Measurements from ENCODE around the gene POU2F1.
"Not testable (repeated sequence)": the region's sequence is repeated elsewhere in the genome, so short reads cannot be mapped to it uniquely, and the experiment has no call there.

Gene POU2F1

DNA sequence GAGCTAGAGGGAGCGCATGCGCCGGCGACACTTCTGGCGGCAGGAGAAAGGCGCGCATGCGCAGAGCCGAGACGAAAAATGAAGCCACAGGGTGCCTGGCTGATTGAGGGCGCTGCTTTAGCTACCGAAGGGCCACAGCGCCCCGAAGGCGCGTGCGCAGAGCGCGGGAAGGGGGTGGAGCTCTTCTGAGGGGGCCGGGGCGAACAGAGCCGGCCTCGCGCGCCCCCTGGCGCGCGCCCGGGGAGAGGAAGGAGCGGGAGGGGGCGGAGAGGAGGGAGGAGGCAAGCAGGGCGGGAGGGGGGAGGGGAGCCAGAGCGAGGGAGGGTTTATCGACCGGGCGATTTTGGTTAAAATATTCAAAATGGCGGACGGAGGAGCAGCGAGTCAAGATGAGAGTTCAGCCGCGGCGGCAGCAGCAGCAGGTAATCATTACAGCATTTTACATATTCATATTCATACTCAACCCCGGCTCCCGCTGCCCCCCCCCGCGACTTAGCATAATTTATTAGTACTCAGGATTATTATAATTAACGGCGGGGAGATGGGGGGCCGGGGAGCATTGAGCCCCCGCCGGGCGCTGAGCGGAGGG lies at the start of gene POU2F1:
Gene POU2F1 (plus strand): TSS at position 350 of the 589 bp plus-strand sequence. CDS start 12 bp downstream, at position 362.
- DNase-seq = peak; percentile 99

DNA sequence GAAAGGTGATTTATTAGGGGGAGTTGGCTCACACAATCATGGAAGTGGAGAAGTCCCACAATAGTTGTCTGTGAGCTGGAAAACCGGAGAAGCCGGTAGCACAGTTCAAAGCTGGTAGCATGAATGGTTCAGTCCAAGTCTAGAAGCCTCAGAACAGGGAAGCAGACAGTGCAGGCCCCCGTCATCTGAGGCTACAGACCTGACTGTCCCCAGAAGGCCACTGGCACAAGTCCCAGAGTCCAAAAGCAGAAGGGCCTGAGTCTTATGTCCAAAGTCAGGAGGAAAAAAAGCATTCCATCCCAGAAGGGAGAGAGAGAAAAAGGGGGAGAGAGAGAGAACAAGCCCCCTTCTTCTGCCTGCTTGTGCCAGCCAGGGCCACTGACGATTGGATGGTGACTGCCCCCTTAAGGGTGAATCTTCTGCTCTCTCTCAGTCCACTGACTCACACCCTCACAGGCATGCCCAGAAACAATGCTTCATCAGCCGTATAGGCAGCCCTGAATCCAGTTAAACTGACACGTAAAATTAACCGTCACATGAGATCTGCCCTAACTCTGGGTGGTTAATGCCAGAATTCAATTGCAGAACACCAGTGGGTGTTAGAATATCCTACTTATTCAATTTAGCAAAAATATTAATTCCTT lies 49.3 kb upstream of the POU2F1 start:
- no peak for DNase-seq

DNA sequence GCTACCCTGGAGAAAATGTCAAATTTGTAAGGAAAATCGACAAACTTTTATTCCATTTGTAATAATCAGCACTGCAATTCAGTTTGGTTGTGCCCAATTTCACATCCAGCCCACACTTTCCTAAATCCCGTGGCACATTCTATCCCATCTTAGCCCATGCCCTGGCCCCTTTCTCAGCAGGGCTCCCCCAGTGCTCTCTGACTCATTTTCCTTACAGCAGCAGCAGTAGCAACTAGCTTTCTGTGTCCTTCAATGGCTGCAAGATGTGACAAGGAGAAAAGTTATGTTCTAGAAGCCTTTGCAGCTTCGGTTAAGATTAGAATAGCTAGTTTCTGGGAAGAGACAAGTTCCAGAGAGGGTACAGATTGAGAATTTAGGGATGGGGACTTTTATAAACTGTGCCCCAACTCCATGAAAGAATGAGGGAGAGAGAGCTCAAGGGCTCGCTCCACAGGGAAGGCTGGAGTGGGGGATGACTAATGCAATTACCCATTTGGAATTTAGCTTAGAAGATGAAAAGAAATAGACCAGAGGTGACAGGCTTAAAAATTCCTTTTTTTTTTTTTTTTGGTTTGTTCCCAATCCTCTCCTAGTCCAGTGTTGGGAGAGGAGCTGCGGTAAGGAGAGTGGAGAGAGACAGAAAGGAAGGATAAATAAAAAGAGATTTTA lies 47.0 kb upstream of the POU2F1 start:
- DNase-seq = no peak

DNA sequence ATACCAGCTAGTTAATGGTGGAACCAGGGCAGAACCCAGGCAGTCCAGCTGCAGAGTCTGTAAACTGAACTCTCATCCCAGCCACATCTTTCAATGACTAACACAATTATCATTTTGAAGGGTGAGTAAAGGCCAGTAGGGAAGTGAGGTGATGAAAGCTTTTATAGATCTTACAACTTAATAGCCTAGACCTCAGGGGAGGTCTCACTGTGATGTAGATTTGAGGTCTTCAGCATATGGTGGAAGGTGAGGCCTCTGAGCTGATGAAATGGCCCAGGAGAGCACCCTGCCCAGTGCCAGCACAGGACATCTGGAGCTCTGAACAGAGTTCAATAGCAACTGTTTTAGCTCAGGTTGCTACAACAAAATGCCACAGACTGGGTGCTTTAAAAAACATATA lies 44.8 kb upstream of the POU2F1 start:
- DNase-seq = no peak

DNA sequence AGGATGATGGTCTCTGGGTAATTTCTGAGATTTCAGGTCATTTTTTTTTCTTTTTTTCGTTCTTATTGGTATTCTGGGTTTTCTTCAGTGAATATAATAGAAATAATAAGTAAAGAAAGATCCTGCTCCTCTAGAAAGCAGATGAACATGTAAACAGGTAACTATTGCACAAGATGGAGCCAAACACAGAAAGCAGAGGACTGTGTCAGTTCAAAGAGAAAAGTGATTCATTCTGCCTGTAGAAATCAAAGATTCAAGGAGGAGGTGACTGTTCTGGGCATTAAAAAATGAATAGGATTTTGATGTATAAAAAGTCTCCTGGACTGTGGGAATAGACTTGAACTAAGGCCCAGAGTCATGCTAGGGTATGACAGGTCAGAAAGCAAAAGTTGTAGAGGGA lies 41.9 kb upstream of the POU2F1 start:
- DNase-seq = no peak

DNA sequence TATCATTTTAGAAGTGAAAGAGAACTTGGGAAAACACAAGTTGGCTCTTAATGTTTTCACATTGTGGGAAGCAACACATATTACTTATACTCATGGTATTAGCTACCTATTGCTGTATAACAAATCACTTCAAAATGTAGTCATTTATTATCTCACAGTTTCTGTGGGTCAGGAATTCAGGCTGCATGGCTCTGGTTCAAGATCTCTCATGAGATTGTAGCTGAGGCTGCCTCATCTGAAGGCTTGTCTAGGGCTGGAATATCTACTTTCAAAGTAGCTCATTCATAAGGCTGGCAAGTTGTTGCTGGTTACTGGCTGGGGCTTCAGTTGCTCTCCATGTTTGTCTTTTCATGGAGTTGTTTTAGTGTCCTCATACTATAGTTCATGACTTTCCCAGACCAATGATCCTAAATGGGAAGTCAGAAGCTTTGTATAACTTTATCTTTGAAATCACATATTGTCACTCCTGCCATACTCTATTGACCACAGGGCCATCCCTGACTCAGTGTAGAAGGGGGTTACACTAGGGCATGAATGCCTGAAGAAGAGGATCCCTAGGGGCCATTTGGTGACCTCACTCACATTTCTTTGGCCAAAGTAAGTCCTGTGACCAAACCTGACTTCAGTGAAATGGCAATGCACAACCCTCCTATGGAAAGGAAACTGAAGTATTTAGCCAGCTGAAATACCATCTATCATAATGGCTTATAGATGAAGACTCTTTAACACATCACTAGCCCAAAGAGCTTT lies 37.9 kb upstream of the POU2F1 start:
- no peak for DNase-seq

DNA sequence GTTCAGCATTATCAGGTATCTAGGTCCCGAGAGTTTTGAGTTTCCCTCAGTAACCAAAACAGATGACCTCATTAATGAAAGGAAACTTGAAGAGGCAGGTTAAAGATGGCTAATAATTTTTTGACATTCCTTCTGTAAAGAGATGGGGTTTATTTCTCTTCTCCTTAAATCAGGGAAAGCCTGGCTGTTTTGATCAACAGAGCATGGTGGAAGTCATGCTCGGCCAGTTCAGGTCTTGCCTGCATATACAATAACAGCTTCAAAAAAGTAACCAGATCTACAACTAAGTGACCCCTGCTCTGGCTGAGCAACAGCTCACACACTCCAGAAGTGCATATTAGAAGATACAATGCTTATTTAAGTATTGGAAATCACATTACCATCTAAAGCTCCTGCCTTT lies 36.6 kb upstream of the POU2F1 start:
- no peak for DNase-seq

DNA sequence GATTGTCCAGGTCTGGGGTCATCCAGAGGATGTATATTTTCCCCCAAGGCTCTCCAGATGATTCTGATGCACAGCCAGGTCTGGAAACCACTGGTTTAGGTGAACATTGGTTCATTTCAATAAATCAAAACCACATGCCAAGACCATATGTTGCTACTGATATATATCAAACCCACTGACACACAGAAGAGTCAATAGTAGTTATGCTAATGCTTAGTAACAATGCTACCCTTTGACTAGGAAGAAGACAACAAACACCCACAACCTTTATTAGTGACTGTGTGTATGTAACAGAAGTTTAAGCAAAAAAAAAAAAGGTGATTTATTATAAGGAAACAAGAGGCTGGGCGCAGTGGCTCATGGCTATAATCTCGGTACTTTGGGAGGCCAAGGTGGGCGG lies 35.6 kb upstream of the POU2F1 start:
- no peak for DNase-seq

DNA sequence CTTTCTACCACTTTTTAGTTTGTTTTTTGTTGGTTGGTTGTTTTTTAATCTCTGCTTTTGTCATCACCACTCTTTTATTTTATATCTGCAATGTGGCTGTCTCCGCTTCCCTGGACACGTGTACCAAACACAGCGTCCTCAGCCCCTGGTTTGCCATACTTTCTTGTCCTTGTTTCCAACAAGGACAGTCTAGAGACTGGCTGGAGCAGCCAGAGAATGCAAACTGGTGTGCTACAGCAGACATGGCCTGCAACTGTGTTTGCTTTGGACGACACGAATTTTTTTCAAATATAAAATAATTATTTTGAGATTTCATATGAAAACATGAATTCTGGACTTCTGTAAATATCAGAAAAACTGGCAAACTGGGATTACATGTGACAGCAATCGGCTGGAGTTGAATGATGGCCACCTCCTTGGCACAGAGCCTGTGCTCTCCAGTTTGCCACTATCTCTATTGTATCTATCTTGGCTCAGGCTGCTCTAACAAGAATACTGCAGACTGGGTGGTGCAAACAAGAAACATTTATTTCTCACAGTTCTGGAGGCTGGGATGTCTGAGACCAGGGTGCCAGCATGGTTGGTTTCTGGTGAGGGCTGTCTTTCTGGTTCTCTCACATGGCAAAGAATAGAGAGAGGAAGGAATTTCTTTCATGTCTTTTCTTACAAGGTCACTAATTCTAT lies 34.6 kb upstream of the POU2F1 start:
- no peak for DNase-seq

DNA sequence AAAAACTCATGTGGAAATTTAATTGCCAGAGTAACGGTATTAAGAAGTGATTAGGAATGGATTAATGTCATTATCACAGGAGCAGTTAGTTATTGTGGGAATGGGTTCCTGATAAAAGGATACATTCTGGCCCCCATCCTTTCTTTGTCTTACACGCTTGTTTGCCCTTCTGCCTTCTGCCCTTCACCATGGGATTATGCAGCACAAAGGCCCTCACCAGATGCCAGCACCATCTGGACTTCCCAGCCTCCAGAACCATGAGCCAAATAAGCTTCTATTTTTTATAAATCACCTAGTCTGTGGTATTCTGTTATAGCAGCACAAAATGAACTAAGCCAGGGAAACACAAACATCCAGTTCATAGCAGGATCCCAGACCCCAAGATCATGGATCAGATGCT lies 33.9 kb upstream of the POU2F1 start:
- DNase-seq = no peak

DNA sequence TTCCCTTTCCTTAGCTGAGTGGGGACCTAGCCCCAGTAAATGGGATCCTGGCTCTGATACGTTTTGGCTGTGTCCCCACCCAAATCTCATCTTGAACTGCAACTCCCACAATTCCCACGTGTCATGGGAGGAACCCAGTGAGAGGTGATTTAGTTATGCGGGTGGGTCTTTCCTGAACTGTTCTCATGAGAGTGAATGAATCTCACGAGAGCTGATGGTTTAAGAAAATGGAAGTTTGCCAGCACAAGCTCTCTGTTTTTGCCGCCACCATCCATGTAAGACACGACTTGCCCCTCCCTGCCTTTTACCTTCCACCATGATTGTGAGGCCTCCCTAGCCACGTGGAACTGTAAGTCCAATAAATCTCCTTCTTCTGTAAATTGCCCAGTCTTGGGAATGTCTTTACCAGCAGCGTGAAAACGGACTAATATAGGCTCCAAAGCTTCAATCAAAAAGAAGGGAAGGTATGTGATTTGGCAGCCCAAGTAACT lies 29.9 kb upstream of the POU2F1 start:
- DNase-seq = no peak

DNA sequence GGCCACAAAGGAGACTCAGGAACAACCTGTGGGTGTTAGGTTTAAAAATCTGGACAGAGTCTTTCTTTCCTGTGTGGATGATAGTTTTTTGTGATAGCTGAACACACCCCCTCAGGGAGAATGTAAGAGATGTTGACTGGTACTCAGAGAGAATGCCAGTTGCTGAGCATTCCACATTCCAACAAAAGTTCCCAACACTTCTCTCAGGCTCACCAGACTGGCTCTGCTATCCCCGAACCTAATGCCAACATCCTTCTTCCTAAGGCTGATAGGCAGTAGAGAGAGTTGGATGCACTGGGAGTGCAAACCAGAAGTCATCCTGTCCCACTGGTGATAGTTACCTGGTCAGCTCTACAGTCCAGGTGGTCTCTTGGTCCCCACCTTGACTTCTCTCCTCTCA lies 28.7 kb upstream of the POU2F1 start:
- no peak for DNase-seq

DNA sequence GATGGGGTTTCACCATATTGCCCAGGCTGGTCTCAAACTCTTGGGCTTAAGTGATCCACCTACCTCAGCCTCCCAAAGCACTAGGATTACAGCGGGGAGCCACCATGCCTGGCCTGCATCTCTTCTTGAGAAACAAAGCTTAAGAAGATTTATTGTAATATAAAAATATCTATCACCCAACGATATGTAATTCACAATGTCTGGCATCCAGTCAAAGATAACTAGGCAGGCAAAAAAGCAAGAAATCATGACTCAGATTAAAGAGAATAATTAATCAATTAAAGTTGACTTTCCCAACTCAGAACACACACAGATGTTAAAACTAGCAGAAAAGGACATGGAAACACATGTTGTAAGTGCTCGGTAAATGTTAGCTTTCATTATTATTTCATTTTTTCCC lies 26.5 kb upstream of the POU2F1 start:
- DNase-seq = no peak

DNA sequence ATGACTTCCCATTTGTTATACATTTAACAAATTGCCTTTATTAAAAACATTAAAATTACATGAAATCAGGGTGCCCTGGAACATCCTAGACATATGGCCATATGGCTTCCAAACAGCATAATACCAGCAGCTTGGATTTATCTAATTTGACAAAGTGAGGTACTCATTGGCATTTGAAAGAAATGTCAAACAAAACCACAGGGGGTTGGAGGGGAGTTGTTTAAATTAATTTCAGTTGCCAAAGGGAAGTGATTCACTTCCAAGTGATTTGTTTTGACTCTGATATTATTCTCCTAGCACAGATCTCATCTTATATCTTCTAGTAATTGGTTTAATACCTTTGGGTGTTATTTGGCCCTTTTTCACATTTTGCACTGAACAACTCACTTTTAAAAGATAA lies 24.5 kb upstream of the POU2F1 start:
- no peak for DNase-seq

DNA sequence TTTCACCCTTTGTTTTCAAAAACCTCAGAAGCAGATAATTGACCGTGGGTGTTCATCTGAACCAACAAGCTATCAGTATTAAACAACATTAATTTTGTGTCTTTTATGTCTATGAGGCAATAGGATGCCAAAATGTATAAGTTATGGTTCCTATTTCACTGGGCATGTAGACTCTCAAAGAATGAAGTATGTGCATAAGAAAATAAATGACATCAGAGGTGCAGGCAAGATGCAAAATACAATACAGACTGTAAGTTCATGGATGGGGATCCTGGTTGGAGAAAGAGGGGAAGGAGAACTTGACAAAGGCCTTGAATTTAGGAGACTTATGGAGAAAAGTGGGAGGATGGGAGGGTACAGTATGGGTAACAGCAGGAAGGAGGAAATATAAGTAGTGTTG lies 23.4 kb upstream of the POU2F1 start:
- no peak for DNase-seq

DNA sequence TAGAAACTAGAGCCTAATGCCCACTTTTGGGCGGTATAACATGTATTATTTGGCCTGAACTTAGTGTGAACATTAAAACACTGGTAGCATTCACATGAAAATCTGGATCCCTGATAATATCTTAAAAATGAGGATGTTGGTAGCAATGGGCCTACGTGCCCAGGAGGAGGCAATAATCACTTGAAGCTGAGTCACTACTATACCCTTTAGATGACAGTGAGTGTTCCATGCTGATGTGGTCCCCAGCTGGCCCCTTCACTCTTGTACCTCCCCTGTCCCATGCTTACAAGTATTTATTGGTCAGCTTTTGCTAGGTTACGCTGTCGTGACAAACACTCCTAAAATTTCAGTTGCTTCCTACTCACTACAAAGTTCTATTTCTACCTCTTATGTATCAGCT lies 23.0 kb upstream of the POU2F1 start:
- DNase-seq = no peak

DNA sequence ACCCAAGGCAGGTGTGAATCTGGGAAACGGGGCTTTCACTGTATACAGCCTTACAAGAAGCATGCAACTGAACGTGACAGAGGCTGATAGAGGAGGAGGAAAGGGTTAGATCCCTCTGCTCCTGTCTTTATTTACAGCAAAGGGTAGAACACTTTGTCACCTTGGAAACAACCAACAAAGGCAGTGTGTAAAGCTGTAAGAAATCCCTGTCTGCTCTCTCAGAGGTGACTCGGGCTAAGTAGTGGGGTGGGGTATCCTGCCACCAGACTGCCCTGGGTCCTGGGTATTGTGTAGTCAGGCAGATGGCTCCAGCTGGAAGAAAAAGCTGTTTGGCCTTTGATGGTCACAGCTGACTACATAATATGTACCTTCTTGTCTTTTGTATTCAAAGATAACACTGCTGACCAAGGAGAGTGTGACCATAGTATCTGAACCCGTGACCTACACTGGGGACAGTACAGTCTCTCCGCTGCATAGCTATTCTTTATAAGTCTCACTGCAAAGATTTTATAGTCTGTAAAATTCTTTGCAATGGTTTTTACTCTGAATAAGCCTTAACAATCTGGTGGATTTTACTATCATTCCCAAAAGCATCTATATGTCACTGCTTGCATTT lies 22.1 kb upstream of the POU2F1 start:
- no peak for DNase-seq

DNA sequence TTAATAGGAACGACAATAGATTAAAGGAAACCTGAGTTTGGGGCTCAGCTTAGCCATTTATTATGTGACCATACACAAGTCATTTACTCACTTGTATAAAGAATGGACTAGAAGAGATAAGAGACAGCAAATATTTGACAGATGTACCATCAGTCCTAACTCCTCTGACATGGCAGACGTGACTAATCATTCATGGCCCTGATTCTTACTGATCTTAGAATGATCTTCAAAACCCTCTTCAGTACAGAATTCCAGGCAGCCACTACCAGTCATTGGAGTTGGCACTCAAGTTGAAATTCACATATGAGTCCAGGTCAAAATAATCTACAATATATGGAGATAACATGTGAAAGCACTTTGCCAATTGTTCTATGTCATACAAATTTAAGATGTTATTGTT lies 21.0 kb upstream of the POU2F1 start:
- no peak for DNase-seq

DNA sequence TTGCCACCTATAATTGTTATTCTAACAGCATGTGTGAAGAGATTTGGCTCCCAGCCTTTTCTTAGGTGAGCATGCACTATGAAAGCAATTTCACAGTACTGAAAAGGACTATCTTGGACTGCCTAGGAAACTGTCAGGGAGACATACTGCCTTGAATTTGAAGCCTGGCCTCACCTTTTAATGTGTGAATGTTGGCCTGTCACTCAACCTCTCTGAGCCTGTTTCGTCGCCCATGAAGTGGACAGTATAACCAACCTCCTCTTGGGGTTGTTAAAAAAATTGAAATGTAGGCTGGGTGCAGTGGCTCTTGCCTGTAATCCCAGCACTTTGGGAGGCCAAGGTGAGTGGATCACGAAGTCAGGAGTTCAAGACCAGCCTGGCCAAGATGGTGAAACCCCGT lies 20.4 kb upstream of the POU2F1 start:
- no peak for DNase-seq

DNA sequence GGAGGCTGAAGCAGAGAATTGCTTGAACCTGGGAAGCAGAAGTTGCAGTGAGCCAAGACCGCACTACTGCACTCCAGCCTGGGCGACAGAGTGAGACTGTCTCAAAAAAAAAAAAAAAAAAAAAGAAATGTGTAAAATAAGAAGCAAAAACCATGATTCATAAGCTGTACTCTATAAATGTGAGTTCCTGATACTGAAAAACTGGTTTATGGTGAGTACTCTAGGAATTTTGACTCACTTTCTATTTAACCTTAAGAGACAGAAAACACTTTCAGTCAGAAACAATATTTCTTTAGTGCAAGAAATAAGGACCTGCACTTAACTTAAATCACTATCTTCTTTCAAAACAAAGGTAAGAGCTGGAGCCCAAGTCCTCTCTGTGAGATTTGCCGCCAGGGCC lies 19.9 kb upstream of the POU2F1 start:
- DNase-seq = no peak

DNA sequence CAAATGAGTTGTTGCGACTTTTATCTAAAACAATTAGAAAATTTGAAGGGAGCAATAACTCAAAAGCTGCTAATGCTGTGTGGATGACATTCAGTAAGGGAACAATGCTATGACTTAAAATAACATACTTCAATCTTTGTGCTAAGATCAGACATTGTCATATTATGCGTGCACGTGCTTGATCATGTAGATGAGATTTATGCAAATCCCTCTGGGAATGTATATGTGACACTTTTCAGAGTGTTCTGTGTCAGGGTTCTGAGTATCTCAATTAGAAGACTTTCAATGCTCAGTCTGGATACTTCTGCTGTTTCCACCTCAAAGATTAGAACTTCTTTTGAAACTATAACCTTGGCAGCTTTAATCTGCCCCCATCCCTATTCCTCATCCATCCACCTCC lies 18.6 kb upstream of the POU2F1 start:
- DNase-seq = no peak

DNA sequence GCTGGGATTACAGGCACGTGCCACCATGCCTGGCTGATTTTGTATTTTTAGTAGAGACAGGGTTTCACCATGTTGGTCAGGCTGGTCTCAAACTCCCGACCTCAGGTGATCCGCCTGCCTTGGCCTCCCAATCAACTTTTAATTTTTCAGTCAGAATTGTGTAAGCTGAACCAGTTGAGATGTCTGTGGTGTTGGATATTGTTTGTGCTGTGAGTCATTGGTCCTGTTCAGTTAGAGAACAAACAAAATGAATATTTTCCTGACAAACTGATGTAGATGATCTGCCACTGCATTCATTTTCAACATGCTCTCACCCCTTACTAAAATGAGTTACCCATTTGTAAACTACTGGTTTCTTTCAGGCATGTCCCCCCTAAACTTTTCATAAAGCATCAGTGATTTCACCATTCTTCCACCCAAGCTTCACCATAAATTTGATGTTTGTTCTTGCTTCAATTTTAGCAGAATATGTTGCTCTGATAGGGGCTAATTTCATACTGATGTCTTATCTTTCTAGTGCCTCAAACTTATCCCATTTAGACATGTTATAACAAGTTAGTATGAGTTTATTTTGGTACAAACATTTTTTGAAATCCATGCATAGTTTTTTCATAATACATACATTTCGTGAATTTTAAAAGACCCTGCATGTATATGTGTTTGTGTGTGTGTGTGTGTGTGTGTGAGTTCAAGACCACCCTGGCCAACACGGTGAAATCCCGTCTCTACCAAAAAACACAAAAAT lies 15.2 kb upstream of the POU2F1 start:
- not testable (repeated sequence) for DNase-seq

All from activated effector memory CD4-positive, alpha-beta T cell treated with Interleukin-2 at 50 U/mL for 16 hours (primary cell).